ENCODE measurements around the gene SLC4A2.

- TF ChIP-seq CTCF (IDR thresholded peaks at IDR 0.05) (no peak), POLR2A (IDR thresholded peaks at IDR 0.05) (no peak)
Measured at GRCh38 chr7:151025924-151026671, 33.3 kb upstream of the SLC4A2 start.

Data from tibial nerve (tissue), 3 donors.